ENCODE data around the gene GAS2L3. TPM values are rescaled to one million over a fixed set of nuclear protein-coding genes. Genes with fewer than 3 reads are reported as not detected.

The GAS2L3 gene
- polyA plus RNA-seq, 1 of the 3 experiments (the other 2 are of a cell fraction): 1.6 TPM

- Histone ChIP-seq H2AFZ (ENCODE audit: low read depth) (no peak overlapping the region), H3K9ac (no peak overlapping the region), H3K79me2 (ENCODE audit: insufficient read depth) (no peaks in the 10 kb centered on the region), H3K4me1 (ENCODE audit: control insufficient read depth in 1 of 2, insufficient read depth in 2 of 2, low read depth in 1 of 2, low read length in 1 of 2) (no peaks in the 10 kb centered on the region; a peak in 1 of 4 replicates), H3K4me3 (ENCODE audit: low read depth in 2 of 2, low read length in 1 of 2) (no peak overlapping the region), H3K9me2 (no peaks in the 10 kb centered on the region), H3K4me2 (no peak overlapping the region), H3K36me3 (replicated peaks in 1 of 2; ENCODE audit: control insufficient read depth in 1 of 2, insufficient read depth in 2 of 2, low read length in 1 of 2) (peaks cover 3 to 19% of the 10 kb centered on the region in 2 experiments), H4K20me1 (ENCODE audit: insufficient read depth) (no peaks in the 10 kb centered on the region), H3K9me3 (no peaks in the 10 kb centered on the region), H3K27ac (ENCODE audit: low read depth in 2 of 2, low read length in 1 of 2) (no peak overlapping the region), H3K27me3 (ENCODE audit: insufficient read depth) (no peaks in the 10 kb centered on the region), H3F3A (replicated peaks; ENCODE audit: insufficient read depth) (no peaks in the 10 kb centered on the region)
- CTCF ChIA-PET: no interaction called here
- no peak for TF ChIP-seq NFIC (IDR thresholded peaks at IDR 0.05; ENCODE audit: borderline replicate concordance)
- no peak for TF ChIP-seq RFX5 (IDR thresholded peaks at IDR 0.05; ENCODE audit: low read length)
- TF ChIP-seq EZH2phosphoT487 (IDR thresholded peaks at IDR 0.05; ENCODE audit: borderline replicate concordance, low read depth): no peak
- TF ChIP-seq RCOR1 (IDR thresholded peaks at IDR 0.05; ENCODE audit: low read length): no peak
- TF ChIP-seq MXI1 (IDR thresholded peaks at IDR 0.05; ENCODE audit: low read depth, low read length): no peak
- POLR2A ChIA-PET: no interaction called here
- WGBS (ENCODE audit: low lambda C conversion rate): 93% methylated on average over 1 of the region's 1 CpG
- DNase-seq: no peak
These were observed 35.3 kb downstream of the GAS2L3 start for GRCh38 chr12:100608776-100609175.

GRCh38 chr12:100610666-100611430 lies 37.4 kb downstream of the GAS2L3 start:
- Histone ChIP-seq H3K79me2 (ENCODE audit: insufficient read depth) (no peaks in the 10 kb centered on the region), H3K4me3 (ENCODE audit: low read depth in 2 of 2, low read length in 1 of 2) (no peak overlapping the region), H3K9me2 (no peaks in the 10 kb centered on the region), H3K4me2 (no peak overlapping the region), H3K4me1 (ENCODE audit: control insufficient read depth in 1 of 2, insufficient read depth in 2 of 2, low read depth in 1 of 2, low read length in 1 of 2) (no peaks in the 10 kb centered on the region; a peak in 1 of 4 replicates), H4K20me1 (ENCODE audit: insufficient read depth) (no peaks in the 10 kb centered on the region), H3K9ac (no peak overlapping the region), H2AFZ (ENCODE audit: low read depth) (no peak overlapping the region), H3K36me3 (replicated peaks in 1 of 2; ENCODE audit: control insufficient read depth in 1 of 2, insufficient read depth in 2 of 2, low read length in 1 of 2) (peaks cover 3 to 16% of the 10 kb centered on the region in 2 experiments), H3K27ac (ENCODE audit: low read depth in 2 of 2, low read length in 1 of 2) (no peak overlapping the region), H3K27me3 (ENCODE audit: insufficient read depth) (no peaks in the 10 kb centered on the region), H3F3A (replicated peaks; ENCODE audit: insufficient read depth) (no peaks in the 10 kb centered on the region), H3K9me3 (no peaks in the 10 kb centered on the region)
- POLR2A ChIA-PET: no interaction called here
- CTCF ChIA-PET: no interaction called here
- TF ChIP-seq GATA2 (CRISPR knock-in tag; IDR thresholded peaks at IDR 0.05): no peak
- no peak for TF ChIP-seq MEF2A (IDR thresholded peaks at IDR 0.05; ENCODE audit: borderline replicate concordance, low read depth)
- TF ChIP-seq CHD2 (IDR thresholded peaks at IDR 0.05; ENCODE audit: low read length, partially characterized antibody): no peak
- WGBS (ENCODE audit: low lambda C conversion rate): 91% methylated on average over 4 of the region's 4 CpGs
- no peak for DNase-seq

- H3K4me2 ChIP-seq: no peak overlapping the region
- H3K27me3 ChIP-seq (ENCODE audit: insufficient read depth): no peaks in the 10 kb centered on the region
- H3K4me1 ChIP-seq (ENCODE audit: control insufficient read depth in 1 of 2, insufficient read depth in 2 of 2, low read depth in 1 of 2, low read length in 1 of 2): no peaks in the 10 kb centered on the region; a peak in 1 of 4 replicates
- no peak for DNase-seq
- H2AFZ ChIP-seq (ENCODE audit: low read depth): no peak overlapping the region
- ChIA-PET POLR2A (no interaction called here), CTCF (no interaction called here)
- no peak overlapping the region for H3K27ac ChIP-seq (ENCODE audit: low read depth in 2 of 2, low read length in 1 of 2)
- H3K4me3 ChIP-seq (ENCODE audit: low read depth in 2 of 2, low read length in 1 of 2): no peak overlapping the region
- no peaks in the 10 kb centered on the region for H3K79me2 ChIP-seq (ENCODE audit: insufficient read depth)
- TF ChIP-seq EP300 (IDR thresholded peaks at IDR 0.05; ENCODE audit: borderline replicate concordance in 1 of 2, low read depth in 1 of 2, low read length in 1 of 2): no peak
- TF ChIP-seq ELF1 (IDR thresholded peaks at IDR 0.05): no peak
- TF ChIP-seq USF2 (IDR thresholded peaks at IDR 0.05; ENCODE audit: borderline replicate concordance, low read depth, low read length): no peak
- TF ChIP-seq GABPA (IDR thresholded peaks at IDR 0.05; ENCODE audit: low read depth): no peak
- TF ChIP-seq MEF2A (IDR thresholded peaks at IDR 0.05; ENCODE audit: borderline replicate concordance, low read depth): no peak
- TF ChIP-seq CHD2 (IDR thresholded peaks at IDR 0.05; ENCODE audit: low read length, partially characterized antibody): no peak
- no peak for TF ChIP-seq TEAD4 (IDR thresholded peaks at IDR 0.05; ENCODE audit: borderline replicate concordance, insufficient read depth)
- TF ChIP-seq RCOR1 (IDR thresholded peaks at IDR 0.05; ENCODE audit: low read length): no peak
- no peak overlapping the region for H3K9ac ChIP-seq
- WGBS (ENCODE audit: low lambda C conversion rate): 96% methylated on average over 3 of the region's 3 CpGs
- no peaks in the 10 kb centered on the region for H3K9me3 ChIP-seq
- H3K9me2 ChIP-seq: no peaks in the 10 kb centered on the region
- H4K20me1 ChIP-seq (ENCODE audit: insufficient read depth): no peaks in the 10 kb centered on the region
- peaks cover 3 to 8% of the 10 kb centered on the region in 2 experiments for H3K36me3 ChIP-seq (replicated peaks in 1 of 2; ENCODE audit: control insufficient read depth in 1 of 2, insufficient read depth in 2 of 2, low read length in 1 of 2)
- H3F3A ChIP-seq (replicated peaks; ENCODE audit: insufficient read depth): no peaks in the 10 kb centered on the region
These were observed 39.1 kb downstream of the GAS2L3 start for GRCh38 chr12:100612606-100613005.
